A549 (cell line): ENCODE data around the gene CCDC92B. TPM values are rescaled to one million over a fixed set of nuclear protein-coding genes. Genes with fewer than 3 reads are reported as not detected.
A peak's percentile ranks its signal among the peaks of the same experiment; 100 is the strongest.

Experiments used
- ATAC-seq, 2 experiments: fragments of 200-7000 bp in 1 of 2; fragments of >200 bp in 1 of 2; cut with Nextera tagmentation in 1 of 2; cut with Tn5 transposase in 1 of 2; 3 replicates each; pipeline versions ENCODE4 v1.8.0 to v1.9.1; 2018 to 2020; ENCODE audit warnings: mild to moderate bottlenecking in 1 of 2, moderate library complexity in 1 of 2
- CTCF ChIA-PET: fragments of 300-600 bp; sonication (Branson Sonifier 250); formaldehyde crosslinking; extraction: SDS; loops from one replicate; lab custom pipeline; 2021; ENCODE audit warnings: antibody characterized with exemption, inconsistent platforms; lab: Yijun Ruan, JAX
- POLR2A ChIA-PET: fragments of 350-600 bp; formaldehyde crosslinking; extraction: SDS; loops from one replicate; lab custom pipeline; 2021; ENCODE audit warnings: antibody characterized with exemption, inconsistent platforms; lab: Yijun Ruan, JAX
- DNase-seq, 2 experiments: peaks; one replicate each; pipeline versions ENCODE4 v3.0.0 to v3.0.0-alpha.2; 2011 to 2016; ENCODE audit warnings: low read depth in 1 of 2, low spot score in 1 of 2
- FAIRE-seq: peaks from 2 replicates; lab custom pipeline; 2011; peaks lifted over from hg19 to GRCh38; lab: Jason Lieb, UNC
- H3K27ac ChIP-seq, 2 experiments: fragments of >200 bp; sonication (Bioruptor Twin); formaldehyde crosslinking; 3 replicates each; pipeline ENCODE4 v1.5.1; 2016 to 2017
- H3K4me1 ChIP-seq: fragments of >200 bp; sonication (Bioruptor Twin); formaldehyde crosslinking; 3 replicates; pipeline ENCODE4 v1.6.1; 2016
- H3K4me2 ChIP-seq: fragments of >200 bp; sonication (Bioruptor Twin); formaldehyde crosslinking; 3 replicates; pipeline ENCODE4 v1.6.1; 2016
- H3K4me3 ChIP-seq: fragments of >200 bp; sonication (Bioruptor Twin); formaldehyde crosslinking; 3 replicates; pipeline ENCODE4 v1.5.1; 2016
- H3K9me3 ChIP-seq: fragments of >200 bp; sonication (Bioruptor Twin); formaldehyde crosslinking; 3 replicates; pipeline ENCODE4 v1.6.1; 2016
- EHMT2 ChIP-seq: fragments of 200-600 bp; sonication (generic); IDR thresholded peaks from 2 replicates; pipeline ENCODE4 v1.6.1; 2016; ENCODE audit warnings: antibody characterized with exemption, low read depth, mild to moderate bottlenecking, moderate library complexity
- FOSB ChIP-seq: fragments of 250-450 bp; sonication (Bioruptor Pico); IDR thresholded peaks from 2 replicates; pipeline ENCODE4 v1.5.0; 2020; ENCODE audit warnings: mild to moderate bottlenecking, moderate library complexity
- FOSL2 ChIP-seq, 2 experiments: fragments of 450-650 bp in 1 of 2; fragments of >200 bp in 1 of 2; sonication (Bioruptor Twin) in 1 of 2; formaldehyde crosslinking; IDR thresholded peaks; 2 replicates each; pipeline versions ENCODE4 v1.5.0 to v1.6.1; 2016 to 2020; ENCODE audit warnings: mild to moderate bottlenecking in 1 of 2, moderate library complexity in 1 of 2
- HEYL ChIP-seq: fragments of 250-450 bp; sonication (Bioruptor Pico); IDR thresholded peaks from 2 replicates; pipeline ENCODE4 v1.8.0; 2021; ENCODE audit warnings: mild to moderate bottlenecking, moderate library complexity
- HOXA7 ChIP-seq: fragments of 250-450 bp; sonication (Bioruptor Pico); IDR thresholded peaks from 2 replicates; pipeline ENCODE4 v1.5.0; 2020; ENCODE audit warnings: mild to moderate bottlenecking, moderate library complexity
- JUNB ChIP-seq: fragments of >200 bp; sonication (Bioruptor Twin); formaldehyde crosslinking; IDR thresholded peaks from 2 replicates; pipeline ENCODE4 v1.6.1; 2016
- RARB ChIP-seq: fragments of 250-450 bp; sonication (Bioruptor Pico); IDR thresholded peaks from 2 replicates; pipeline ENCODE4 v1.8.0; 2021; ENCODE audit warnings: mild to moderate bottlenecking, moderate library complexity
- RFX5 ChIP-seq: fragments of 450-650 bp; IDR thresholded peaks from 2 replicates; pipeline ENCODE4 v1.7.1; 2014; ENCODE audit warnings: antibody characterized with exemption, mild to moderate bottlenecking, moderate library complexity
- SMC3 ChIP-seq: fragments of >200 bp; sonication (Bioruptor Twin); formaldehyde crosslinking; IDR thresholded peaks from 3 replicates; pipeline ENCODE4 v1.6.1; 2018; ENCODE audit warnings: inconsistent platforms
- SREBF2 ChIP-seq: fragments of 450-650 bp; IDR thresholded peaks from 2 replicates; pipeline ENCODE4 v1.6.1; 2014; ENCODE audit warnings: mild to moderate bottlenecking, moderate library complexity
- ZNF302 ChIP-seq: fragments of 250-450 bp; sonication (Bioruptor Pico); IDR thresholded peaks from 2 replicates; pipeline ENCODE4 v1.9.0; 2021; ENCODE audit warnings: inconsistent platforms, mild to moderate bottlenecking, moderate library complexity
- ZSCAN20 ChIP-seq: fragments of 250-450 bp; sonication (Bioruptor Pico); IDR thresholded peaks from 2 replicates; pipeline ENCODE4 v1.8.0; 2022; ENCODE audit warnings: mild to moderate bottlenecking, moderate library complexity
- WGBS: methylation state at CpG from one replicate; pipeline ENCODE4 v1.1.6; 2017; ENCODE audit errors: missing lambda C conversion rate; 5-methylcytosine and 5-hydroxymethylcytosine counted together
- polyA plus RNA-seq, 4 experiments: library from polyadenylated mRNA; depleted of rRNA in 3 of 4; stranded (reverse); fragments of >200 nt; fragmentation: RNase III in 1 of 4; extraction: RNeasy Plus Mini Kit Qiagen cat#74134 plus additional on column Dnase treatment in 1 of 4; gene quantifications; 2 replicates in 3 of 4; 3 replicates in 1 of 4; pipeline ENCODE4 v1.2.3, GENCODE V29; 2011 to 2017
- TF ChIP-seq, protein P1 (sequence below): fragments of 250-450 bp; sonication (Bioruptor Pico); IDR thresholded peaks from 2 replicates; pipeline ENCODE4 v1.5.0; 2021; ENCODE audit warnings: mild to moderate bottlenecking, moderate library complexity, borderline replicate concordance
- TF ChIP-seq, protein P2 (sequence below): fragments of 150-350 bp; IDR thresholded peaks from 2 replicates; pipeline ENCODE4 v1.6.1; 2014; ENCODE audit warnings: low read depth, mild to moderate bottlenecking, low read length
- TF ChIP-seq, protein P3 (sequence below): fragments of 200-600 bp; sonication (generic); IDR thresholded peaks from 2 replicates; pipeline ENCODE4 v1.6.1; 2016; ENCODE audit warnings: antibody characterized with exemption, mild to moderate bottlenecking, moderate library complexity
- TF ChIP-seq, protein P4 (sequence below): IDR thresholded peaks from 2 replicates; pipeline ENCODE4 v1.6.1; 2012

Gene CCDC92B
- polyA plus RNA-seq, 2 of the 4 experiments (the other 2 are of a cell fraction) = 0.05 to 0.08 TPM

DNA sequence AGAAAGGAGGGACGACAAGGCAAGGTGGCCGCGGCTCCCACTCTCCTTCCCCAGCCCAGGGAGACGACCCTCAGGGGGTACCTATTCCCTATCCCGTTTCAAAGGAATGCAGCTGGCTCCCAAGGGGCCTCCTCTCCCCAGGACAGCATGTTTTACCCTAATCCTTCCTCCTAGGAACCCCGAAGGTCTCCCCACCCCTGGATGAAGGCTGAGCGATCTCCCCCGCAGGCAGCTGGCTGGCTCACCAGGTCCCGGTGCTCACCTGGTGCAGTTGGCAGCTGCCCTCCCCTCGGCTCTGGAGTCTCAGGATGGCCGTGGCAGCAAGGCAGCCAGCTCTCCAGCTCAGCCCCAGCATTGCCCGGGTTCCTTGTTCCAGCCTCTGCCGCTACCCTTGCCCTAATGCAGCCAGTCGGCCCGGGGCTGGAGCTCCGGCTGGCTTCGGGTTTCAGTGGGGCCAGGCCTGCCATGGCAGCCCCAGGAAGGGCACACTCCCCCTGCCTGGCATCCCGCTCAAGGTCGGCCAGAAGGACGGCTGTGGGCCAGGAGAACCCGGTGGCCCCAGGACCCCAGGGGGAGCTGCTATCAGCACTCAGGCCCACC, 42.4 kb downstream of the CCDC92B start:
- CTCF ChIA-PET = interaction anchor here (0.7 to 3.6 kb wide), 12 partner anchors 11 to 291 kb away, joined by 3 to 24 read pairs (median 3); no protein-coding TSS in a partner anchor
- H3K4me3 ChIP-seq = no peak overlapping the region
- no peak overlapping the region for H3K4me2 ChIP-seq
- FAIRE-seq (no peak), ATAC-seq (no peak), DNase-seq (no peak)
- H3K4me1 ChIP-seq = peaks cover 48% of the 10 kb centered on the region
- 88% methylated on average over 18 of the region's 21 CpGs for WGBS
- POLR2A ChIA-PET = interaction anchor here (1.1 kb wide), 1 partner anchor 20 kb away, joined by 3 read pairs; no protein-coding TSS in a partner anchor
- H3K9me3 ChIP-seq = no peaks in the 10 kb centered on the region
- no peak for TF ChIP-seq ZSCAN20 (CRISPR knock-in tag)
- no peak for TF ChIP-seq SMC3
- TF ChIP-seq, protein P1, sequence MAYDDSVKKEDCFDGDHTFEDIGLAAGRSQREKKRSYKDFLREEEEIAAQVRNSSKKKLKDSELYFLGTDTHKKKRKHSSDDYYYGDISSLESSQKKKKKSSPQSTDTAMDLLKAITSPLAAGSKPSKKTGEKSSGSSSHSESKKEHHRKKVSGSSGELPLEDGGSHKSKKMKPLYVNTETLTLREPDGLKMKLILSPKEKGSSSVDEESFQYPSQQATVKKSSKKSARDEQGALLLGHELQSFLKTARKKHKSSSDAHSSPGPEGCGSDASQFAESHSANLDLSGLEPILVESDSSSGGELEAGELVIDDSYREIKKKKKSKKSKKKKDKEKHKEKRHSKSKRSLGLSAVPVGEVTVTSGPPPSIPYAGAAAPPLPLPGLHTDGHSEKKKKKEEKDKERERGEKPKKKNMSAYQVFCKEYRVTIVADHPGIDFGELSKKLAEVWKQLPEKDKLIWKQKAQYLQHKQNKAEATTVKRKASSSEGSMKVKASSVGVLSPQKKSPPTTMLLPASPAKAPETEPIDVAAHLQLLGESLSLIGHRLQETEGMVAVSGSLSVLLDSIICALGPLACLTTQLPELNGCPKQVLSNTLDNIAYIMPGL (CRISPR knock-in tag) = no peak
- TF ChIP-seq, protein P2, sequence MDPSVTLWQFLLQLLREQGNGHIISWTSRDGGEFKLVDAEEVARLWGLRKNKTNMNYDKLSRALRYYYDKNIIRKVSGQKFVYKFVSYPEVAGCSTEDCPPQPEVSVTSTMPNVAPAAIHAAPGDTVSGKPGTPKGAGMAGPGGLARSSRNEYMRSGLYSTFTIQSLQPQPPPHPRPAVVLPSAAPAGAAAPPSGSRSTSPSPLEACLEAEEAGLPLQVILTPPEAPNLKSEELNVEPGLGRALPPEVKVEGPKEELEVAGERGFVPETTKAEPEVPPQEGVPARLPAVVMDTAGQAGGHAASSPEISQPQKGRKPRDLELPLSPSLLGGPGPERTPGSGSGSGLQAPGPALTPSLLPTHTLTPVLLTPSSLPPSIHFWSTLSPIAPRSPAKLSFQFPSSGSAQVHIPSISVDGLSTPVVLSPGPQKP = no peak
- TF ChIP-seq EHMT2 = no peak
- no peak for TF ChIP-seq FOSL2 (IDR thresholded peaks at IDR 0.05)
- no peak for TF ChIP-seq FOSL2 (CRISPR knock-in tag; IDR thresholded peaks at IDR 0.05)
- no peak for TF ChIP-seq ZNF302 (CRISPR knock-in tag)
- no peak for TF ChIP-seq JUNB
- no peak for TF ChIP-seq HOXA7 (CRISPR knock-in tag)
- no peak for TF ChIP-seq RARB (CRISPR knock-in tag)
- no peak for TF ChIP-seq HEYL (CRISPR knock-in tag)
- TF ChIP-seq RFX5 = no peak
- no peak for TF ChIP-seq SREBF2
- TF ChIP-seq, protein P3, sequence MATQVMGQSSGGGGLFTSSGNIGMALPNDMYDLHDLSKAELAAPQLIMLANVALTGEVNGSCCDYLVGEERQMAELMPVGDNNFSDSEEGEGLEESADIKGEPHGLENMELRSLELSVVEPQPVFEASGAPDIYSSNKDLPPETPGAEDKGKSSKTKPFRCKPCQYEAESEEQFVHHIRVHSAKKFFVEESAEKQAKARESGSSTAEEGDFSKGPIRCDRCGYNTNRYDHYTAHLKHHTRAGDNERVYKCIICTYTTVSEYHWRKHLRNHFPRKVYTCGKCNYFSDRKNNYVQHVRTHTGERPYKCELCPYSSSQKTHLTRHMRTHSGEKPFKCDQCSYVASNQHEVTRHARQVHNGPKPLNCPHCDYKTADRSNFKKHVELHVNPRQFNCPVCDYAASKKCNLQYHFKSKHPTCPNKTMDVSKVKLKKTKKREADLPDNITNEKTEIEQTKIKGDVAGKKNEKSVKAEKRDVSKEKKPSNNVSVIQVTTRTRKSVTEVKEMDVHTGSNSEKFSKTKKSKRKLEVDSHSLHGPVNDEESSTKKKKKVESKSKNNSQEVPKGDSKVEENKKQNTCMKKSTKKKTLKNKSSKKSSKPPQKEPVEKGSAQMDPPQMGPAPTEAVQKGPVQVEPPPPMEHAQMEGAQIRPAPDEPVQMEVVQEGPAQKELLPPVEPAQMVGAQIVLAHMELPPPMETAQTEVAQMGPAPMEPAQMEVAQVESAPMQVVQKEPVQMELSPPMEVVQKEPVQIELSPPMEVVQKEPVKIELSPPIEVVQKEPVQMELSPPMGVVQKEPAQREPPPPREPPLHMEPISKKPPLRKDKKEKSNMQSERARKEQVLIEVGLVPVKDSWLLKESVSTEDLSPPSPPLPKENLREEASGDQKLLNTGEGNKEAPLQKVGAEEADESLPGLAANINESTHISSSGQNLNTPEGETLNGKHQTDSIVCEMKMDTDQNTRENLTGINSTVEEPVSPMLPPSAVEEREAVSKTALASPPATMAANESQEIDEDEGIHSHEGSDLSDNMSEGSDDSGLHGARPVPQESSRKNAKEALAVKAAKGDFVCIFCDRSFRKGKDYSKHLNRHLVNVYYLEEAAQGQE = no peak
- TF ChIP-seq, protein P4, sequence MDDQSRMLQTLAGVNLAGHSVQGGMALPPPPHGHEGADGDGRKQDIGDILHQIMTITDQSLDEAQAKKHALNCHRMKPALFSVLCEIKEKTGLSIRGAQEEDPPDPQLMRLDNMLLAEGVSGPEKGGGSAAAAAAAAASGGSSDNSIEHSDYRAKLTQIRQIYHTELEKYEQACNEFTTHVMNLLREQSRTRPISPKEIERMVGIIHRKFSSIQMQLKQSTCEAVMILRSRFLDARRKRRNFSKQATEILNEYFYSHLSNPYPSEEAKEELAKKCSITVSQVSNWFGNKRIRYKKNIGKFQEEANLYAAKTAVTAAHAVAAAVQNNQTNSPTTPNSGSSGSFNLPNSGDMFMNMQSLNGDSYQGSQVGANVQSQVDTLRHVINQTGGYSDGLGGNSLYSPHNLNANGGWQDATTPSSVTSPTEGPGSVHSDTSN = no peak
- no peak for TF ChIP-seq FOSB (CRISPR knock-in tag)
- TF ChIP-seq, all 56 proteins: peak for 0
- peak overlapping the region in 1 of 2 experiments; percentile 95; a peak in 1 of 6 replicates for H3K27ac ChIP-seq
